CD4-positive, alpha-beta T cell treated with Interleukin-17A for 1 hour (primary cell): ENCODE results near the gene FAM117B.

Experiments
- DNase-seq: peaks from one replicate; pipeline ENCODE4 v3.0.0-alpha.2; 2020

Gene FAM117B

DNA sequence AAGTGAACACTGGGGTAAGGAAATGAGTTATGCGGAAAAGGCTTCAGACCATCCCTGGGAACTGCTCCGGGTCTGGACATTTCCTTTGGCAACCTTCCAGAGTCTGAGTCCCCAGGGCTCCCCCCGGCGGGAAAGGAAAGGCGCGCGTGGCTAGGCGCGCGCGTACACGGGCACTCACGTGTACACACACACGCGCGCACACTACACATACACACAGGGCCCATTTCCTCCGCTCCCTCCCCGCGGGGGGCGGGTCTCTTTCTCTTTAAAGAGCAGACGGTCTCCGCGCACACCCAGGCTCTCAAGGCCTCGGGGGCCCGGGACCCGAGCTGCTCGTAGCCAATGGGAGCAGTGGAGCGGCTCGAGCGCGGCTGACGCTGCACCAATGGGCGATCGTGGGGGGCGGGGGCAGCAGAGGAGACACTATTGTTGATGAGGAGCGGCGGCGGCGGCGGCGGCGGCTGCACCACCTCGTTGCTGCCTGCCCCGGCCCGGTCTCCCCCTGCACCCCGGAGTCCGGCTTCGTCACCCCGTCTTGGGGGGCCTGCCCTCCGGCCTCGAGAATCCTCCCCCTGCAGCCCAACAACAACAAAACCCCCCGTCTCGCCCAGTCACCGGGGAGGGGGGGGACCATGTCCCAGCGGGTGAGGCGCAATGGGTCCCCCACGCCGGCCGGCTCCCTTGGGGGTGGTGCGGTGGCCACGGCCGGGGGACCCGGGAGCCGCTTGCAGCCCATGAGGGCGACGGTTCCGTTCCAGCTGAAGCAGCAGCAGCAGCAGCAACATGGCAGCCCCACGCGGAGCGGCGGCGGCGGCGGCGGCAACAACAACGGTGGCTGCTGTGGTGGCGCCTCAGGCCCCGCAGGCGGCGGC lies at the start of gene FAM117B:
TSS of gene FAM117B (plus strand) at position 414 of the 872 bp plus-strand sequence. CDS start at position 633, 219 bp downstream.
- DNase-seq: peak; percentile 98

DNA sequence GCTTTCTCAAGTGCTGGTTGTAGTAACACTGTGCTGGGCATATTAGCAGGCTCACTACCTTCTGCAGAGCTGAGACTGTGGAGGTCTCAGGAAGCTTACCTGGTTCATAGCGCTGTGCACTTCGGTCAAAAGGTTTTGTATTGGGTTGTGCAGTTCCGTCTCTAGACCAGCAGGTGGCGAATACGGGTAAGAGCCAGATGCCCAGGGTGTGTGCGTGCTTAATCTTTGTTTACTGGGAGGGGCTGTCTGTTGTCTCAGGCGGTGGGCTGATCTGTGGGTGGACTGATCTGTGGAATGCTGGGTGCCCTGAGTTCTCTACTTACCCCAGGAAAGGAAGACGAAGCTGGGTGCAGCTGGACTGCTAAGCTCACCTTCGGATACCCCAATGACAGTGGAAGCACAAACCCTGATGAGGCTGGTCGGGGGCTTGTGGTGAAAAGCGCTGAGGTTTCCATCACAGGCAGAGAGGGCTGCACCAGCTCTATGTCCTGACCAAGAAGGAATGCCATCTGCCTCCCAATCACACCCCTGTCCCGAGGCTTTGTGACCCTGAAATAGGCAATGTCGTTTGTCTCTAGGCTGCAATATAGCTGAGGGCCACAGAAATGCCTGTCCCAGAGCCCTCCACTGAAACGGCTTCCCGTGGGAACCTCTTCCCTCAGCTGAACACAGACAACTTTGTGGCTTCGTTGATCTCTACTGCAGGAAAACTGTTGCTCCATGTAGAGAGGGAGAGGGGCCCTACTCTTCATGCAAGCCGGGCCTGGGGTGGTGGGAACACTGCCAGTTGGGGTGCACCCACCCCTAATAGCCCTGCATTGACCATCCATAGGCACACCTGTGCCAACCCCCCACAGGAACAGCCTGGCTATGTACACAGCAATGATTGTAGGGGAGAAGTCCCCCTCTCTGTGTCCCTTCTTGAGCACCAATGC lies 45.9 kb upstream of the FAM117B start:
- DNase-seq: peak; percentile 82

DNA sequence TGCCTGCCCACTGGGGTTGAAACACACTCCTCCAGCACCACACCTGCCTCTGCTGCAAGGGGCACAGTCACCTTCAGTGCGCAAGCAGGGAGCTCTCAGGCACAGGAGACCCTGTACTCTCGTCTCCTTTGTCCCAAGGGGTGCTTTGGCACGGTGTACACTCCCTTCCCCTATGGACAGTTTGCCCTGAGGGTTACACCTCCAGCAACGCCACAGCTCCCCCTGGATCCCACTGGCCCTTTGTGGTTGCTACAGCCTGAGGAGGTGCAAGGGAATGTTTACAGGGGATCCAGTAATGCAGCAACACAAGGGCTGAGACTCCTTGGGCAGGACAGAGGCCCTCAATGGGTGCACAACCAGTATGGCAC lies 45.2 kb upstream of the FAM117B start:
- no peak for DNase-seq

DNA sequence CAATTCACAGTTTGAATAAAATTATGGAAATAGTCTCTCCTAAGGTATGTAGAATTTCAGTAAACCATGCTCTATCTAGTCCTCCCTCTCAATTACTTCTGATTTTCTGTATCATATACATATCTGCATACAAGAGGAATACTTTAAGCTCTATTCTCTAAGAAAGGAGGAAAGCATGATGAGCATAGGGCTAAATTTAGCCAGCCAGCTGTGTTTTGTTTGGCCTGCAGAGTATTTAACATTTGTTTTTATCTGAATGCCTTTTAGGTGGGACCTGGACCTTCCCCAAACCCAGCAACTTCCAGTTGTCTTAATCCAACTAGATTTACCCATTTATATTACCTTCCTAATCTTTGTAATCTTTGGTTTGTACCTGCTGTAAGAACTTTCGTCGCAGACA lies 42.2 kb upstream of the FAM117B start:
- DNase-seq: no peak

DNA sequence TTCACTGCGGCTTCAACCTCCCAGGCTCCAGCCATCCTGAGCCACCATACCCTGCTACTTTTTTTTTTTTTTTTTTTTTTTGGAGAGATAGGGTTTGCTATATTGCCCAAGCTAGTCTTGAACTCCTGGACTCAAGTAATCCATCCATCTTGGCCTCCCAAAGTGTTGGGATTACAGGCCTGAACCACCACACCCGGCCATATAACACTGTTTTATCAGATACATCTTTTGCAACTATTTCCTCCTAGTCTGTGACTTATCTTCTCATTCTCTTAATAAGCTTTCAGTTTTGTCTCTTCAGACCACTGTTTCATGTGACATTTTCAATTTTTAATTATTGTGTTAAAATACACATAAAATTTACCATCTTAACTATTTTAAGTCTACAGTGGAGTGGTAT lies 35.7 kb upstream of the FAM117B start:
- no peak for DNase-seq

DNA sequence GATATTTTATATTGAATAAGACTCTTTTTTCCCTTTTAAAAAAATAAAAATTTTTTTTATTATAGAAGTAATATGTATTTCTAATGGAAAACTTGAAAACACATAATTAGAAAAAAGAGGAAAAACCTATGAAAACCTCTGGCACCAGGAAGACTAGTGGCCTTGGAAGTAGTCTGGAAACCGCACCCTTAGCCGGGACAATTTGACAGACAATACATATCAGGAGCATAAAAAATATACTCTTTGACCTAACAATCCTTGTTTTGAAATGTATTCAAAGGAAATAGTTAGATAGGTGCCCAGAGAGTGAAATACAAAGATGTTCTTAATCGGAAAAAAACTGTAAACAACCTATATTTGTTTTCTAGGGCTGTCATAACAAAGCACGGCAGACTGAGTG lies 34.9 kb upstream of the FAM117B start:
- DNase-seq: no peak

DNA sequence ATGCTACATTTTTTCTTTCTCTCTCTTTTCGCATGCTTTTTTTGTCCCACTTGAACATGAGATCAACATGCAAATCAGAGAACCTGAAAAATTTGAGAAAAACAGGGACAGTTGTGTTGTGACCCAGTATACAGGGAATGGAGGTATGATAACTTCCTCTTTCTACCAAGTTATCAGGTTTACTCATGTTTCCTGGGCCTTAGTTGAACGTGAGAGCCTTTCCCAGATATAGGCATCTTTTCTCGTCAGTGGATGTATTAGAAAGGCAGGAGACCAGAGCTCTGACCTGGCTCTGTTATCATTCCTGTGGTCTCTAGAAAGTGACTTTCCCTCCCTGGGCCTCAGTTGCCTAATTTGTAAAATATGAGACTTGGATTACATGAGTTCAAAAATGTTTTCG lies 30.1 kb upstream of the FAM117B start:
- DNase-seq: no peak

DNA sequence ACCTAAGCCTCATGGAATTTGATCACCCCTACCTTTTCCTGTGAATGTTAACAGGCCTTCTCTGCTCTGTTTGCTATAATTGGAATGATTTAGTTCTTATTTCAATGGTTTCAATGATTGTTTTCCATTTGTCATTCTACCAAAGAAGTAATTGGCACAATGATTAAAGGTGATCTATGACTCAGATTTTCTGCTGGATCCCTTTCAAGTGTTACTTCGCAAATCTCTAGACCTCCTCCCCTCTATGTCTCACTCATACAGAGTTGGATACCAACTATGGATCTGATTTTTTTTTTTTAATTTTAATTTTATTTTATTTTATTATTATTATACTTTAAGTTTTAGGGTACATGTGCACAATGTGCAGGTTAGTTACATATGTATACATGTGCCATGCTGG lies 29.6 kb upstream of the FAM117B start:
- DNase-seq: no peak

DNA sequence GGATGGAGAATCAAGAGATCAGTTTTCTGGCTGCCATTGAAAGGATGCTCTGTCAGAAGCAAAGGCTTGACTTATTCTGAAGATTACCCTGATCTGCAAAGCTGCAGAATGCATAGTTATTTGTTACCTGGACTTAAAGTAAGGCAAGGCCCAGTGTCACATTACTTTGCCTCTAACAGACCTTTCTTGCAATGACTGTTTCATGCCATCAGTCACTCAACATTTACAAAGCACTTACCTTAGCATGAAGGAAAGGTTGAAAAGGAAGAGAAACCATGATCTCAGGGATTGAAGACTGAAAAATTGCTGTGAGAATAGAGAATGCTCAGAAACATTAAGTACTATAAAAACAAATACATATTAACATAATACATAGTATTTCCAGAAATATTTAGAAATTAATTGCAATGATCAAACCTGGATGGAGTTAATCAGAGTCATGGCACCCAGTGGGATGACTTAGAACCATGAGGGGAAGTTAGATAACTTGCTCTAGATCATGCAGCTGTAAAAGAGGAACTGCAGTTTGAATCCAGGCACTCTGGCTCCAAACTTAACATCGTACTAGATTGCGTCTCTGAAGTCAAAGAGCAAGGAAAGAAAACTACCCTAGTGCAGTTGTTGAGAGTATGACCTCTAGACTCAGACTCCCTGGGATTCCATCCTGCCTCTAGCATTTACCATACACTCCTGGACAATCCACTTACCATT lies 26.5 kb upstream of the FAM117B start:
- DNase-seq: no peak

DNA sequence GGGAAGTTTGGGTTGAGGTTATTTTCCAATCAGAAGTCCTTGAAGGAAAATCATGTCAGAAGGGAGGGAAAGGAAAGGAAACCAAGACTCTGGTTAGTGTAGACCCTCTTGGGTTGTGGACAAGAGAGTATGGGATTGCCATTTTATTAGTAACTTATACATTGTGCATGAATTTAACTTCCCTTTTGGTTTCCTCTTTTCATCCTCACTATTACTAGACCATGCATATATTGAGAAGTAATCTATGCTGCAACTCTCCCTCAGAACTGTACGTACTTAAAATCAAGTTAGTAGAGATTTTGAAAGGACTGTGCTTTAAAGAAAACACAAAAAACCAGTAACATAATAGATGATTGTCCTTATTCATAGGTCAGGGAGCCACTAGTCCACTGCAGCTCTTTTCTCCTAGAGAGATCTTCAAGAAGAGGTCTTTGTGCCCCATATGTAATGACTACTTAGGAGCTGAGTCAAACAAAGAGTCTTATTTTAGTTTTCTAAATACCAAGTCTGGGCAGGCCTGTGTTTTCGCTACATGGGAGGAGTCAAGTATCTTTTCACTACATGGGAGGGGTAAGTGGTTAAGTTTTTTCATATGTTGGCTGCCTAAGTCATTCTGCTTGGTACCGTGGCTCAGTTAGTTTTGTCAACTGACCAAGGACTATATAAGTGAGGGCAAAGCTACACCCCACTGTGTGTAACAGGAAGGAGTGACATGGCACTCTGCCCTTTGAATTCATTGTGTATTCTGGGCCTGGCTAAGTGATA lies 25.2 kb upstream of the FAM117B start:
- DNase-seq: no peak

DNA sequence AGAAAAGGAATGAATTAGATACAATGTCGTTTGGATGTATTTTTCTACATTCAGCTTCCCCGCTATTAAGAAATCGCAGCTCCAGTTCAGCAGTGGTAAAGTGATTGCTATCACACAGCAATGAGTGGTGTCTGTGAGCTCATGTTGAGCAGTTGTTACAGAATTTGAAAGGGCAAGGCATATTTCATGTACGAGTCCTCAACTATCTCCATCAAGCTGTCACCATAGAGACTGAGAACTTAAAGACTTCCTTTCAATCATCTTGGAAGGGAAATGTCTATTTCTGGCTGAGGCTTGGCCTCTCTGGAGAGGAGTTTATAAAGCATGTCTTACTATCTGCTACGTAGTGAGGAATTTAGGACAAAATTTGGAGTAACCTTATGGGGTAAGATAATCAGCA lies 24.4 kb upstream of the FAM117B start:
- no peak for DNase-seq

DNA sequence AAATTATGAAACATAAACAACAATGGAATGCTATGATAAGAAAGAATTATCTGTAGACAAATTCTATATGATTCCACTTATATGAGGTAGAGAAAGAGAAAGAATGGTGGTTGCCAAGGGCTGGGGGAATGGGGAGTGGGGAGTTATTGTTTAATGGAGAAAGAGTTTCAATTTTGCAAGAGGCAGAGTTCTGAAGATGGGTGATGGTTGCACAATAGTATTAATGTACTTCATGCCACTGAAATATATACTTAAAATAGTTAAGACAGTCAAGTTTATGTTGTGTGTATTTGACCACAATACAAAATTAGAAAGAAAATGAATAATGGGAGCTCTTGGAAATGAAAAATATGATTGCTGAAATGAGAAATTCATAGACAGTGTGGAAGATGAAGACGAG lies 22.6 kb upstream of the FAM117B start:
- no peak for DNase-seq

DNA sequence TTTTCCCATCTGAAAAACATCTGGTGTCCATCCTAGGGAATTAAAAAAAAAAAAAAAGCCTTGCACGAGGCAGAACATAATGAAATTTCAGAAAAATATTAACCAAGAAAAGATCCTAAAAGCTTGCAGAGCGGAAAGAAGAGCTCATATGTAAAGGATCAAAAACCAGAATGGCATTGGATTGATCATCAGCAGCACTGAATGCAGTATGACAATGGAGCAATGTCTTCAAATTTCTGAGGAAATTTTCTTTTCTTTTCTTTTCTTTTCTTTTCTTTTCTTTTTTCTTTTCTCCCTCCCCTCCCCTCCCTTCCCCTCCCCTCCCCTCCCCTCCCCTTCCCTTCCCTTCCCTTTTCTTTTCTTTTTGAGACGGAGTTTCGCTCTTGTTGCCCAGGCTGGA lies 21.3 kb upstream of the FAM117B start:
- no peak for DNase-seq

DNA sequence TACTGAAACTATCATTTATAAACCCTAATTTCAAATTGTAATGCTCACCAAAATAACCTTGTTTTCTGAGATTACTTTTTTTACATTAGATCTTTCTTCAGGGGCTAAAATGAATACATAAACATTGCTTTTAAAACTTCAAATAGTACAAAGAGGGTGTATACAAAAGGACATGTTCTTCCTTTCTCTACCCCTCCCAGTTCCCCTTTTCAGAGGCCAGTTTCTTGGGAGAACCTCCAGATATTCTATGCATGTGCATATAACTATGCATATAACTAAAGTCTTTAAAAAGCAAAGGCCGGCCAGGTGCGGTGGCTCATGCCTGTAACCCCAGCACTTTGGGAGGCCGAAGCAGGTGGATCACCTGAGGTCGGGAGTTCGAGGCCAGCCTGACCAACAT lies 10.6 kb upstream of the FAM117B start:
- no peak for DNase-seq

DNA sequence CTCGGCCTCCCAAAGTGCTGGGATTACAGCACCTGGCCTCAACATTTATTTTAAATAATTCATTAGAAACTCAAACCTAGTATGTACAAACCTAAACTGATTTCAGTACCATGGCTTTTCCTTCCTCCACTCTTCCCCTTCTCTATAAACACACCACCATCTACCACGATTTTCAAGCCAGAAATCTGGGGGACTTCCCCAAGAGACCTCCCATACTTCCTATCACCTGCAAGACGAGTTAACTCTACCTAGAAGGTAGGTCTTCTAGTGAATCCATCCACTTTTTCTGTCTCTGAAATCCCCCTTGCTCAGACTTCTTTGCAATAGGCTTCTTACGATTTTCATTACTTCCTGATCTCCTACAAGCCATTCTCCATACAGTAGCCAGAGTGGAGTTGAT lies 7.7 kb upstream of the FAM117B start:
- no peak for DNase-seq

DNA sequence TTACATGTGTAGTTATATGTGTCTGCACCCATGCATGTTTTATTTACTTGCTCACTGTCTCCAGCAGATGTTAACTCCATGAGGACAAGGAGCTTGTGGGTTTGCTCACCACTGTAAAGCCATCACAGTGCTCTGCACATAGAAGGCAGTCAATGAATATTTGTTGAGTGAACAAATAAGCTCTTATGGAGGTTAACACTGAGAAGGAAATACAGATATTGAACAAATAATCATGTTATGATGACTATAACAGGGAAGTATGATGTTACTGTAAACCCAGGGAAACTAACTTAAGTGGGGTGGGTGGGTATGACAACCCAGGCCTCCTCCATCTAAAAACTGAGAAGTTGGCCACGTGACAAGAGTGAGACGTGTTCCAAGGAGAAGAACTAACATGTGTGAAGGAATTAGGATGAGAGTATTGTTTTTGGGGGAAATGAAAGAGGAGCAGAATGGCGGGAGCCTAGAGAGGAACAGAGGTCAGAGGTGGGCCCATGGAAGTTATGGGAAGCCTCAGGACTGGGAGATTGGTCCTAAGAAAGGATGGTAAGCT lies 6.0 kb upstream of the FAM117B start:
- no peak for DNase-seq

DNA sequence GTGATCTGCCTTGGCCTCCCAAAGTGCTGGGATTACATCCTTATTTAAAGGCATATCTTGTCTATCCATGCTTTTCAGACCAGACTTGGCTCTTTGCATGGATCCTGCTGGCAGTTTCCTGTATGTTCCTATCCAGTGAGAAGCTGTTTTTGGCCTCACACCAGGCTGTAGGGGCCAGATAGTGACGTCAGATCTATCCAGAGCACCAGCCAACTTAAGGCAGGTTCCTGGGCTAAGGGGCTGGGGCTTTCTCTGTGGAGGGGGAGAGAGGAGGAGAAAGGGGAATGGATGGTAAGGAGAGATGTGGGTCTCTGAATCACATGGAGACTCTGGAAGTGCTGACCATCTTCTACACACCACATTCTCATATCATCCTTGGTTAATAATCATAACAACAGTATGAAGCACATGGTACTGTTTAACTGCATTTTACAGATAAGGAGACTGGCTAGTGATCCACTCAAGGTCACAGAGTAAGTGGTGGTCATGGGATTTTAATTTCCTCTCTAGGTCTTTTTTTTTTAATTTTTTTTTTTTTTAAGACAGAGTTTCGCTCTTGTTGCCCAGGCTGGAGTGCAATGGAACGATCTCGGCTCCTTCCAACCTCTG lies 2.0 kb upstream of the FAM117B start:
- no peak for DNase-seq

DNA sequence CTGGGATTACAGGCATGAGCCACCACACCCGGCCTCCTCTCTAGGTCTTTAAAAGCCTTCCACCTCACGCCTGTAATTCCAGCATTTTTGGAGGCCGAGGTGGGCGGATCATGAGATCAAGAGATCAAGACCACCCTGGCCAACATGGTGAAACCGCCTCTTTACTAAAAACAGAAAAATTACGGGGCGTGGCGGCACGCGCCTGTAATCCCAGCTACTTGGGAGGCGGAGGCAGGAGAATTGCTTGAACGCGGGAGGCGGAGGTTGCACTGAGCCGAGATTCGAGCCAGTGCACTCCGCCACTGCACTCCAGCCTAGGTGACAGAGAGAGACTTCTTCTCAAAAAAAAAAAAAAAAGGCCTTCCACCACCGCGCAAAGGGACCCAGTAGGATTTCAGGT lies 1.3 kb upstream of the FAM117B start:
- DNase-seq: no peak

DNA sequence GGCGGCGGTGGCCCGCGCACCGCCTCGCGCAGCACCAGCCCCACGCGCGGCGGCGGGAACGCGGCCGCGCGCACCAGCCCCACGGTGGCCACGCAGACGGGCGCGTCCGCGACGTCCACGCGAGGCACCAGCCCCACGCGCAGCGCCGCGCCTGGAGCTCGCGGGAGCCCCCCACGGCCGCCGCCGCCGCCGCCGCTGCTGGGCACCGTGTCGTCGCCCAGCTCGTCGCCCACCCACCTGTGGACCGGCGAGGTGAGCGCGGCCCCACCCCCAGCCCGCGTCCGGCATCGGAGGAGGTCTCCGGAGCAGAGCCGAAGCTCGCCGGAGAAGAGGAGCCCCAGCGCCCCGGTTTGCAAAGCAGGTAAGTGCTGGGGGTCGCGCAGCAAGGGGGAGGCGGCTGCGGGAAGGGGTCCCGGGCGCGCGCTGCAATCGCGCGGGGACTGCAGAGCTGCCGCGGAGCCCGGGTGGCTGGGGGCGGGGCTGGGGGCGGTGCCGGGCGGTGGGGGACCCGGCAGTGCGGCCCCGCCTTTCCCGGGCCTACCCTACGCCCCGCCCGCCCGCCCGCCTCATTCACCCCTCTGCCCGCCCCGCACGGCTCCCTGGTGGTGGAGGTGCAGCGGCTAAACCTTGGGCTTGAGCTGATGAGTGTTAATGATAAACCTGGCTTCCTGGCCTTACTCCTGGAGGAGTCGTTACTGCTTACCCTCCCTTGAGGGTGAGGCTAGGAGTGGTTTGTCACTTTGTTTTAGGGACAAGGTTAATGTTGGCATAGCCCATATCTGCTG lies 851 bp downstream of the FAM117B start:
- peak; percentile 85 for DNase-seq

DNA sequence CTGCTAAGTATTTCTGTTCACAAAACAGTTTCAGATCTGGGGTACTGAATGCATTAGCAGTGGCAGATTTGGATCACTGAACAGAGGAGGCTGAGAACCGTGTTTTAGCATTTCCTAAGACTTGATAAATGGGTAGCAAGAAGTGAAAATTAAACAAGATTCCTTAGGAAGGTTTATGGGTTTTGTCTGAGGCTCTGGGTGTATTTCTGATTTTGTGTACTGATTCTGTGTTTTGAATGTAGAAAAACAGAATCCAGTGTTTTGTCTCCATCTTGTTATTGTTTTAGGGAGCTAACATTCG lies 1.4 kb downstream of the FAM117B start:
- DNase-seq: no peak

DNA sequence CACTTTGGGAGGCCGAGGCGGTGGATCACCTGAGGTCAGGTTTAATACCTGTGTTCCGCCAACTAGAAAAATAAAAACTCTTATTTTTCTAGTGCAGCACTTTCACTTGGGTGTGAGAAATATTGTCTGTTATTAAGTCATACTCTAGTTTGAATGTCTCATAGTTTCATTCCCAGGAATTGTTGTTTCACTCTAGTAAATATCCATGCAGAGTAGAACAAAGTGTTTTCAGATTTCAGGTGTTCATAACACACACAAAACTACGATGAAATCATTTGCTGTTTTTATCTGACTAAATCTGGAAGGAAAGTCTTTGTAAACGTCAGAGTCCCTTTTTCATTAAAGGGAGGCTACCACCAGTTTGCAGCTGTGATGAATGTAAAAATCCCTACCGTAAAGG lies 4.0 kb downstream of the FAM117B start:
- DNase-seq: no peak
